ENCODE data around the gene FRMD7.

FRMD7 gene

GRCh38 chrX:132144061-132144460 lies 16.2 kb upstream of the FRMD7 start:
- Histone ChIP-seq H3K27ac (ENCODE audit: insufficient read depth, low read length, poor library complexity, severe bottlenecking) (no peak overlapping the region), H3K9me3 (ENCODE audit: control insufficient read depth, low read length) (no peaks in the 10 kb centered on the region), H3K4me3 (ENCODE audit: insufficient read depth, low read depth, low read length, poor library complexity, severe bottlenecking) (no peak overlapping the region), H3K4me1 (ENCODE audit: control insufficient read depth, insufficient read depth, low read length, poor library complexity, severe bottlenecking) (no peaks in the 10 kb centered on the region), H3K36me3 (ENCODE audit: control insufficient read depth, insufficient read depth, low read length) (no peaks in the 10 kb centered on the region), H3K27me3 (replicated peaks; ENCODE audit: control insufficient read depth, insufficient read depth, low read length, poor library complexity, severe bottlenecking) (no peaks in the 10 kb centered on the region)
- no peak for DNase-seq

GRCh38 chrX:132125906-132126305 lies 1.9 kb downstream of the FRMD7 start:
- Histone ChIP-seq H3K27me3 (replicated peaks; ENCODE audit: control insufficient read depth, insufficient read depth, low read length, poor library complexity, severe bottlenecking) (no peaks in the 10 kb centered on the region), H3K36me3 (ENCODE audit: control insufficient read depth, insufficient read depth, low read length) (no peaks in the 10 kb centered on the region), H3K4me1 (ENCODE audit: control insufficient read depth, insufficient read depth, low read length, poor library complexity, severe bottlenecking) (no peaks in the 10 kb centered on the region), H3K9me3 (ENCODE audit: control insufficient read depth, low read length) (no peaks in the 10 kb centered on the region), H3K27ac (ENCODE audit: insufficient read depth, low read length, poor library complexity, severe bottlenecking) (no peak overlapping the region), H3K4me3 (ENCODE audit: insufficient read depth, low read depth, low read length, poor library complexity, severe bottlenecking) (no peak overlapping the region)
- no peak for DNase-seq

- Histone ChIP-seq H3K36me3 (ENCODE audit: control insufficient read depth, insufficient read depth, low read length) (no peaks in the 10 kb centered on the region), H3K4me1 (ENCODE audit: control insufficient read depth, insufficient read depth, low read length, poor library complexity, severe bottlenecking) (no peaks in the 10 kb centered on the region), H3K27ac (ENCODE audit: insufficient read depth, low read length, poor library complexity, severe bottlenecking) (no peak overlapping the region), H3K27me3 (replicated peaks; ENCODE audit: control insufficient read depth, insufficient read depth, low read length, poor library complexity, severe bottlenecking) (no peaks in the 10 kb centered on the region), H3K9me3 (ENCODE audit: control insufficient read depth, low read length) (no peaks in the 10 kb centered on the region), H3K4me3 (ENCODE audit: insufficient read depth, low read depth, low read length, poor library complexity, severe bottlenecking) (no peak overlapping the region)
- no peak for DNase-seq
Measured at GRCh38 chrX:132120913-132121312, 6.9 kb downstream of the FRMD7 start.

- Histone ChIP-seq H3K4me1 (ENCODE audit: control insufficient read depth, insufficient read depth, low read length, poor library complexity, severe bottlenecking) (no peaks in the 10 kb centered on the region), H3K4me3 (ENCODE audit: insufficient read depth, low read depth, low read length, poor library complexity, severe bottlenecking) (no peak overlapping the region), H3K27ac (ENCODE audit: insufficient read depth, low read length, poor library complexity, severe bottlenecking) (no peak overlapping the region), H3K27me3 (replicated peaks; ENCODE audit: control insufficient read depth, insufficient read depth, low read length, poor library complexity, severe bottlenecking) (no peaks in the 10 kb centered on the region), H3K36me3 (ENCODE audit: control insufficient read depth, insufficient read depth, low read length) (no peaks in the 10 kb centered on the region), H3K9me3 (ENCODE audit: control insufficient read depth, low read length) (no peaks in the 10 kb centered on the region)
- no peak for DNase-seq
Measured at GRCh38 chrX:132119821-132120515, 7.9 kb downstream of the FRMD7 start.

GRCh38 chrX:132119283-132119682 lies 8.5 kb downstream of the FRMD7 start:
- no peaks in the 10 kb centered on the region for H3K9me3 ChIP-seq (ENCODE audit: control insufficient read depth, low read length)
- no peak overlapping the region for H3K27ac ChIP-seq (ENCODE audit: insufficient read depth, low read length, poor library complexity, severe bottlenecking)
- H3K4me3 ChIP-seq (ENCODE audit: insufficient read depth, low read depth, low read length, poor library complexity, severe bottlenecking) = no peak overlapping the region
- no peaks in the 10 kb centered on the region for H3K4me1 ChIP-seq (ENCODE audit: control insufficient read depth, insufficient read depth, low read length, poor library complexity, severe bottlenecking)
- H3K36me3 ChIP-seq (ENCODE audit: control insufficient read depth, insufficient read depth, low read length) = no peaks in the 10 kb centered on the region
- no peak for DNase-seq
- H3K27me3 ChIP-seq (replicated peaks; ENCODE audit: control insufficient read depth, insufficient read depth, low read length, poor library complexity, severe bottlenecking) = no peaks in the 10 kb centered on the region

- Histone ChIP-seq H3K27ac (ENCODE audit: insufficient read depth, low read length, poor library complexity, severe bottlenecking) (no peak overlapping the region), H3K36me3 (ENCODE audit: control insufficient read depth, insufficient read depth, low read length) (no peaks in the 10 kb centered on the region), H3K9me3 (ENCODE audit: control insufficient read depth, low read length) (no peaks in the 10 kb centered on the region), H3K4me3 (ENCODE audit: insufficient read depth, low read depth, low read length, poor library complexity, severe bottlenecking) (no peak overlapping the region), H3K27me3 (replicated peaks; ENCODE audit: control insufficient read depth, insufficient read depth, low read length, poor library complexity, severe bottlenecking) (no peaks in the 10 kb centered on the region), H3K4me1 (ENCODE audit: control insufficient read depth, insufficient read depth, low read length, poor library complexity, severe bottlenecking) (no peaks in the 10 kb centered on the region)
- DNase-seq = no peak
Measured at GRCh38 chrX:132118358-132118757, 9.5 kb downstream of the FRMD7 start.

GRCh38 chrX:132115792-132116191 lies 12.0 kb downstream of the FRMD7 start:
- Histone ChIP-seq H3K9me3 (ENCODE audit: control insufficient read depth, low read length) (no peaks in the 10 kb centered on the region), H3K36me3 (ENCODE audit: control insufficient read depth, insufficient read depth, low read length) (no peaks in the 10 kb centered on the region)

GRCh38 chrX:132114607-132115006 lies 13.2 kb downstream of the FRMD7 start:
- DNase-seq = no peak
- no peaks in the 10 kb centered on the region for H3K36me3 ChIP-seq (ENCODE audit: control insufficient read depth, insufficient read depth, low read length)
- no peaks in the 10 kb centered on the region for H3K4me1 ChIP-seq (ENCODE audit: control insufficient read depth, insufficient read depth, low read length, poor library complexity, severe bottlenecking)
- no peaks in the 10 kb centered on the region for H3K9me3 ChIP-seq (ENCODE audit: control insufficient read depth, low read length)
- no peak overlapping the region for H3K4me3 ChIP-seq (ENCODE audit: insufficient read depth, low read depth, low read length, poor library complexity, severe bottlenecking)
- no peaks in the 10 kb centered on the region for H3K27me3 ChIP-seq (replicated peaks; ENCODE audit: control insufficient read depth, insufficient read depth, low read length, poor library complexity, severe bottlenecking)
- H3K27ac ChIP-seq (ENCODE audit: insufficient read depth, low read length, poor library complexity, severe bottlenecking) = no peak overlapping the region

More at GRCh38 chrX:132115792-132116191, 12.0 kb downstream of the FRMD7 start:
- Histone ChIP-seq H3K27ac (ENCODE audit: insufficient read depth, low read length, poor library complexity, severe bottlenecking) (no peak overlapping the region), H3K27me3 (replicated peaks; ENCODE audit: control insufficient read depth, insufficient read depth, low read length, poor library complexity, severe bottlenecking) (no peaks in the 10 kb centered on the region), H3K4me1 (ENCODE audit: control insufficient read depth, insufficient read depth, low read length, poor library complexity, severe bottlenecking) (no peaks in the 10 kb centered on the region), H3K4me3 (ENCODE audit: insufficient read depth, low read depth, low read length, poor library complexity, severe bottlenecking) (no peak overlapping the region)
- DNase-seq = no peak

GRCh38 chrX:132107291-132107690 lies 20.5 kb downstream of the FRMD7 start:
- Histone ChIP-seq H3K36me3 (ENCODE audit: control insufficient read depth, insufficient read depth, low read length) (no peaks in the 10 kb centered on the region), H3K9me3 (ENCODE audit: control insufficient read depth, low read length) (no peaks in the 10 kb centered on the region), H3K27me3 (replicated peaks; ENCODE audit: control insufficient read depth, insufficient read depth, low read length, poor library complexity, severe bottlenecking) (peaks cover 3% of the 10 kb centered on the region), H3K4me3 (ENCODE audit: insufficient read depth, low read depth, low read length, poor library complexity, severe bottlenecking) (no peak overlapping the region), H3K27ac (ENCODE audit: insufficient read depth, low read length, poor library complexity, severe bottlenecking) (no peak overlapping the region), H3K4me1 (ENCODE audit: control insufficient read depth, insufficient read depth, low read length, poor library complexity, severe bottlenecking) (no peaks in the 10 kb centered on the region)
- DNase-seq = no peak

- Histone ChIP-seq H3K4me3 (ENCODE audit: insufficient read depth, low read depth, low read length, poor library complexity, severe bottlenecking) (no peak overlapping the region), H3K27ac (ENCODE audit: insufficient read depth, low read length, poor library complexity, severe bottlenecking) (no peak overlapping the region), H3K27me3 (replicated peaks; ENCODE audit: control insufficient read depth, insufficient read depth, low read length, poor library complexity, severe bottlenecking) (peaks cover 3% of the 10 kb centered on the region), H3K4me1 (ENCODE audit: control insufficient read depth, insufficient read depth, low read length, poor library complexity, severe bottlenecking) (no peaks in the 10 kb centered on the region), H3K9me3 (ENCODE audit: control insufficient read depth, low read length) (no peaks in the 10 kb centered on the region), H3K36me3 (ENCODE audit: control insufficient read depth, insufficient read depth, low read length) (no peaks in the 10 kb centered on the region)
- no peak for DNase-seq
Measured at GRCh38 chrX:132101799-132102198, 26.0 kb downstream of the FRMD7 start.

Measured in effector memory CD4-positive, alpha-beta T cell (primary cell).